Activated effector memory CD4-positive, alpha-beta T cell treated with anti-CD3 and anti-CD28 coated beads, Interleukin-2, amount 50 U/mL, for 16 hours (primary cell): ENCODE data around the gene COPE.
A peak's percentile ranks its signal among the peaks of the same experiment; 100 is the strongest.

ENCODE experiments used
- DNase-seq: peaks from one replicate; pipeline ENCODE4 v3.0.0-alpha.2; 2020

COPE gene

GRCh38 chr19:18865973-18866799 is 53.0 kb downstream of the COPE start:
- peak; percentile 89 for DNase-seq

DNA sequence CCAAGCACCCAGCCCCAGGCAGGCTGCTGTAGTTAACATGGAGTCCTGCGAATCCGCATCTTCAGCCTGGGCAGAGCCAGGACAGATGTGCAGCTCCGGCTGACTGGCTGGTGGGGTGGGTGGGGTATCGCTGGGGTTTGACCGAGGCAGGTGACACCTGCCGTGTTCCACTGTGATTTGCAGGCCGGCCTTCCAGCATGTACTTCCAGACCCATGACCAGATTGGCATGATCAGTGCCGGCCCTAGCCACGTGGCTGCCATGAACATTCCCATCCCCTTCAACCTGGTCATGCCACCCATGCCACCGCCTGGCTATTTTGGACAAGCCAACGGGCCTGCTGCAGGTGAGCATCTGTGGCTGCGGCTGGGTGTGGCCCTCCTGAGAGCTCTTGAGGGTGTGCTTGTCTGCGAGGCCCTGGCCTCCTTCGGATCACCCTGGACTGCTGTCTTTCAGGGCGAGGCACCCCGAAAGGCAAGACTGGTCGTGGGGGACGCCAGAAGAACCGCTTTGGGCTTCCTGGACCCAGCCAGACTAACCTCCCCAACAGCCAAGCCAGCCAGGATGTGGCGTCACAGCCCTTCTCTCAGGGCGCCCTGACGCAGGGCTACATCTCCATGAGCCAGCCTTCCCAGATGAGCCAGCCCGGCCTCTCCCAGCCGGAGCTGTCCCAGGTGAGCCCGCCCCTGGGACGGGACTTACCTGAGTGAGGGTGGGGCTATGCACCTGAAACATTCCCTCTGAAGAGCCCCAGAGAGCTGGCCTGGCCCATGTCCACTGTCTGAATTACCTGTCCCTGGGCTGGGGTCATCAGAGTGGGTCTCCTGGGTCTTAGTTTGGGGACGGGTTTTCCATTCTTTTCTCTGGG is 53.8 kb downstream of the COPE start:
- DNase-seq = no peak

DNA sequence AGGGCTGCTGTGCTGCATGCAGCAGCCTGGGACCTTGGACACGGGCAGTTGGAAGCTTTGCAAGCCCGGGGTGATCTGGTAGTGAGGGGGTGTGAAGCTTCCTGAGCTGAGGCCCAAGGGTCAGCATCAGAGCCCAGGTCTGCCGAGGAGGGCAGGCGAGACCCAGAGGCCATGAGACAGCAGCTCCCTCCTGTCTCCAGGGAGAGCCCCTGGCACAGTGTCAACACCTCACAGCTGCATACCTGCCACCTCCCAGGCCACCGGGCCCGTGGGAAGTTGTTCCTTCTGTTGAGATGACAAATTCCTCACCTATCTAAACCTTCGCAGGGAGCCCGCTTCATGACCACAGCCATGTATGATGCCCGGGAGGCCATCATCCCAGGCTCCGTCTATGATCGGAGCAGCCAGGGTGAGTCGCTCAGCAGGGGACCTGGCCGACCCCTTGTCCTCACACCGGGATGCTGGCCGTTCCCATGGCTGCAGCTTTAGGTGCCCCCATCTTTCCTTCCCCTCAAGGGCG is 55.3 kb downstream of the COPE start:
- DNase-seq = no peak

GRCh38 chr19:18862976-18863842 is 56.0 kb downstream of the COPE start:
- DNase-seq = no peak

- DNase-seq = no peak
Observed at GRCh38 chr19:18861917-18862316, 57.3 kb downstream of the COPE start.

GRCh38 chr19:18861235-18861634 is 58.0 kb downstream of the COPE start:
- DNase-seq = no peak

DNA sequence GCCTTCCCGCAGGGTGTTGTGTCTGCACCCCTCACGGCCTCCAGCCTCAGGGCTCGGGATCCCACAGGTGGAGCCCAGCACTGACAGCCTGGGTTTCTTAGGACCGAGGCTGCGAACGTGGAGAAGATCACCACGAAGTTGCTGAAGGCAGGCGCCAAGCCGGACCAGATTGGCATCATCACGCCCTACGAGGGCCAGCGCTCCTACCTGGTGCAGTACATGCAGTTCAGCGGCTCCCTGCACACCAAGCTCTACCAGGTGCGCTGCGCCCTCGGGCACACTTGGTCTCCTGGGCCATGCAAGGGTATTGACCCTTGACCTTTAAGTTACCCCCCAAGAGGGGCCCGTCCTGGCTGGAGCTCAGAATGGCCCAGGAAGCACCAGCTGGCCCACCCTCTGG is 58.5 kb downstream of the COPE start:
- no peak for DNase-seq

DNA sequence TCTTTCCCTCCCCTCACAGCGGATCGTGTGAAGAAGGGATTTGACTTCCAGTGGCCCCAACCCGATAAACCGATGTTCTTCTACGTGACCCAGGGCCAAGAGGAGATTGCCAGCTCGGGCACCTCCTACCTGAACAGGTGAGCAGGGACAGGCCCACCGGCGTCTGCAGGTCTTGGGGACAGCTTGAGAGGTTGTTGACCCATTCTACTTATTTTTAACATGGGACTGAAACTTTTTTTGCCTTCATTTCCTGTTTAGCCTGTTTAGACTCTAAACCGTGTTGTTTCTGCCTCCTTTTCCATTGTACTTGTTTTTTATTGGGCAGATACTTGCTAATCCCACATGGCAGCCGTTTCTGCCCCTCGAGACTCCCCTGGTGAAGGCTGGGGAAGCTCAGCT is 58.9 kb downstream of the COPE start:
- DNase-seq = no peak

GRCh38 chr19:18859676-18860301 is 59.4 kb downstream of the COPE start:
- DNase-seq = no peak

GRCh38 chr19:18858906-18859646 is 60.1 kb downstream of the COPE start:
- DNase-seq = no peak

GRCh38 chr19:18857223-18857622 is 62.0 kb downstream of the COPE start:
- DNase-seq = no peak

DNA sequence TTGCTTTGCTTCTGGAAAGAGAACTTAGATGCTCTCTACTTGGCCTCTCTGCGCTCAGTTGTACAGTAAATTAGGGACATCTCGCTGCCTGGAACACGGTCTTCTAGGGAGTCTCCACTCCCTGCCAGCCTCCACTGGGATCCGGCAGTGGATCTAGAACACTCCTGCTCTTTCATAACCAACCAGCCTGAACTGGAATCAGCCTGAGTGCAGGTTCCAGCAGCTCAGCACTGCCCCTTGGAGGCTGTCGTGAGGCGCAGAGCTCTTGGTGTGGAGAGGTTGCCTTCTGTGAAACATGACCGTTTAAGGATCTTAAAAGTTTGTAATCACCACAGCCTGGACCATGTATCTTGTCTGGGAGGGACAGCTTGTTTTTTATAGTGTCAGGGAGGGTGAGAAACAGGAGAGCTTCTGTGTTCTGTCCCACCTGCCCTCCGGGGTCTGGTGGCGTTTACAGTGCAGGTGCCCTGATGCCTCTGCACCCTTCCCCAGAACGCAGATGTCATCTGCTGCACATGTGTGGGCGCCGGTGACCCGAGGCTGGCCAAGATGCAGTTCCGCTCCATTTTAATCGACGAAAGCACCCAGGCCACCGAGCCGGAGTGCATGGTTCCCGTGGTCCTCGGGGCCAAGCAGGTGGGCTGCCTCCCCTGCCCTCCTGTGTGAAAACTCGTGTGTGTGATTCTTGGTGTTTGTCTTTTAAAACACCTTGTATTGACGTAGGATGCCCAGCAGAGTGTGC is 62.6 kb downstream of the COPE start:
- no peak for DNase-seq

DNA sequence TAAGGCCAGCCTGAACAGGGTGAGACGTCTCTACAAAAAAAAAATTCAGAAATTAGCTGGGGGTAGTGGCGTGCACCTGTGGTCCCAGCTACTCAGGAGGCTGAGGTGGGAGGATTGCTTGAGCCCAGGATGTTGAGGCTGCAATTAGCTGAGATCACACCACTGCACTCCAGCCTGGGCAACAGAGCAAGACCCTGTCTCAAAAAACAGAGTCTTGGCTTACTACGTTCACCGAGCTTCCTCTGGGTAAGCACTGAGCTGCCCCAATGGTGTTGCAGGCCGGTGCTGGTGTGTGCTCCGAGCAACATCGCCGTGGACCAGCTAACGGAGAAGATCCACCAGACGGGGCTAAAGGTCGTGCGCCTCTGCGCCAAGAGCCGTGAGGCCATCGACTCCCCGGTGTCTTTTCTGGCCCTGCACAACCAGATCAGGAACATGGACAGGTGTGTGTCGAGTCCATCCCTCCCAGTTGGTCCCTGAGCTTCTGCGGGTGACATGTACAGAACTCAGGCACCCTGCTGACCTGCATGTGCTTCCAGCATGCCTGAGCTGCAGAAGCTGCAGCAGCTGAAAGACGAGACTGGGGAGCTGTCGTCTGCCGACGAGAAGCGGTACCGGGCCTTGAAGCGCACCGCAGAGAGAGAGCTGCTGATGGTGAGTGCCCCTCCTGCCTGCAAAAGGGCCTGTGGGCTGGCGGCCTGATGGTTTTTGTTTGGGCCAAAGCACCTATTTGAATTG is 63.4 kb downstream of the COPE start:
- DNase-seq = no peak

DNA sequence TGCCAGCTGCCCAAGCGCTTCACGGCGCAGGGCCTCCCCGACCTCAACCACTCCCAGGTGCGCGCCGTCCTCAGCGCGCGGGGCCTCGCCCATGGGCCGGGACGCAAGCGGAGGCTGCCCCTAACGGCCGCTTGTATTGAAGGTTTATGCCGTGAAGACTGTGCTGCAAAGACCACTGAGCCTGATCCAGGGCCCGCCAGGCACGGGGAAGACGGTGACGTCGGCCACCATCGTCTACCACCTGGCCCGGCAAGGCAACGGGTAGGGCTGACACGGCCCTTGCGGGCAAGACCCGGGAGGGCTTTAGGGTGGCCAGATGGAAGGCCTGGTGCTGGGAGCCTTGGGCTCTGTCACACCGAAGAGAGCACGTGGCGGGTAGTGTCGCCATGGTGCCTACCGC is 64.2 kb downstream of the COPE start:
- DNase-seq = no peak

- no peak for DNase-seq
Observed at GRCh38 chr19:18853755-18854427, 65.3 kb downstream of the COPE start.

DNA sequence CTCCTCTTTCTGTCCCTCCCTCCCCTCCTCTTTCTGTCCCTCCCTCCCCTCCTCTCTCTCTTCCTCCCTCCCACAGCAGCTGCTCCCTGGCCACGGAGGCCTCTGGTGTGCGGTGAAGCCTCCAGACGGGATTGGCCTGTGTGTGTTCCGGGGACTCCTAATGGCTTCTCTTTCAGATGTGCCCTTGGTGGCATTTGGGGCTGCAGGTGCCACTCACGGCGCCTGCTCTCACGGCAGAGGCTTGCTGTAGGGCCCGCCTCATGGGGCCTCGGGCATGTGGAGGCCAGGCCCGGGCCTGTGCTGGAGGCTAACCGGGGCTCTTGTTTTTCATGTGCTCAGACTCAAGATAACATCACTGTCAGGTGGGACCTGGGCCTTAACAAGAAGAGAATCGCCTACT is 66.5 kb downstream of the COPE start:
- DNase-seq = no peak

GRCh38 chr19:18851673-18852325 is 67.4 kb downstream of the COPE start:
- no peak for DNase-seq

GRCh38 chr19:18850471-18851375 is 68.5 kb downstream of the COPE start:
- no peak for DNase-seq
